Hematopoietic multipotent progenitor cell treated with erythropoietin and hydrocortisone succinate and interleukin-3 and kit ligand, for 4 days (in vitro differentiated cells): ENCODE measurements around the gene ZNF322.
"Not testable (repeated sequence)": the region's sequence is repeated elsewhere in the genome, so short reads cannot be mapped to it uniquely, and the experiment has no call there.

ENCODE experiments used
- DNase-seq: peaks from one replicate; pipeline ENCODE4 v3.0.0-alpha.2; 2015

The ZNF322 gene

GRCh38 chr6:26659042-26659999, at the start of gene ZNF322:
Gene ZNF322 (minus strand): TSS chr6:26659746. CDS start chr6:26638553, 21,193 bp downstream.
- DNase-seq: peak; percentile 97

GRCh38 chr6:26705780-26706179, 46.2 kb upstream of the ZNF322 start:
- not testable (repeated sequence) for DNase-seq

GRCh38 chr6:26705352-26705751, 45.8 kb upstream of the ZNF322 start:
- not testable (repeated sequence) for DNase-seq

GRCh38 chr6:26701023-26701747, 41.6 kb upstream of the ZNF322 start:
- not testable (repeated sequence) for DNase-seq

GRCh38 chr6:26697496-26697895, 38.0 kb upstream of the ZNF322 start:
- DNase-seq: not testable (repeated sequence)

- not testable (repeated sequence) for DNase-seq
Observed at GRCh38 chr6:26689324-26689947, 29.9 kb upstream of the ZNF322 start.

- DNase-seq: not testable (repeated sequence)
Observed at GRCh38 chr6:26682435-26683042, 23.0 kb upstream of the ZNF322 start.

- DNase-seq: not testable (repeated sequence)
Observed at GRCh38 chr6:26673287-26673686, 13.7 kb upstream of the ZNF322 start.

GRCh38 chr6:26670558-26670957, 11.0 kb upstream of the ZNF322 start:
- not testable (repeated sequence) for DNase-seq

- not testable (repeated sequence) for DNase-seq
Observed at GRCh38 chr6:26670003-26670402, 10.5 kb upstream of the ZNF322 start.

- DNase-seq: peak; percentile 53
Observed at GRCh38 chr6:26660000-26660361, 435 bp upstream of the ZNF322 start.

GRCh38 chr6:26657256-26657655, 2.3 kb downstream of the ZNF322 start:
- DNase-seq: peak; percentile 74

- no peak for DNase-seq
Observed at GRCh38 chr6:26653007-26653406, 6.5 kb downstream of the ZNF322 start.

- DNase-seq: no peak
Observed at GRCh38 chr6:26651133-26651781, 8.3 kb downstream of the ZNF322 start.

GRCh38 chr6:26646074-26646473, 13.5 kb downstream of the ZNF322 start:
- no peak for DNase-seq

- no peak for DNase-seq
Observed at GRCh38 chr6:26640806-26641205, 18.7 kb downstream of the ZNF322 start.

GRCh38 chr6:26629359-26629758, 30.2 kb downstream of the ZNF322 start:
- peak; percentile 22 for DNase-seq

GRCh38 chr6:26627843-26628242, 31.7 kb downstream of the ZNF322 start:
- no peak for DNase-seq

- no peak for DNase-seq
Observed at GRCh38 chr6:26624557-26624956, 35.0 kb downstream of the ZNF322 start.

GRCh38 chr6:26623339-26623859, 36.1 kb downstream of the ZNF322 start:
- DNase-seq: no peak

- no peak for DNase-seq
Observed at GRCh38 chr6:26613689-26614683, 45.6 kb downstream of the ZNF322 start.
